ENCODE data around the gene KRT82. TPM values are rescaled to one million over a fixed set of nuclear protein-coding genes. Genes with fewer than 3 reads are reported as not detected.
A peak's percentile ranks its signal among the peaks of the same experiment; 100 is the strongest.
"Not testable (repeated sequence)": the region's sequence is repeated elsewhere in the genome, so short reads cannot be mapped to it uniquely, and the experiment has no call there.

The KRT82 gene
- total RNA-seq, 1 donor from 2014 or later, result not detected

DNA sequence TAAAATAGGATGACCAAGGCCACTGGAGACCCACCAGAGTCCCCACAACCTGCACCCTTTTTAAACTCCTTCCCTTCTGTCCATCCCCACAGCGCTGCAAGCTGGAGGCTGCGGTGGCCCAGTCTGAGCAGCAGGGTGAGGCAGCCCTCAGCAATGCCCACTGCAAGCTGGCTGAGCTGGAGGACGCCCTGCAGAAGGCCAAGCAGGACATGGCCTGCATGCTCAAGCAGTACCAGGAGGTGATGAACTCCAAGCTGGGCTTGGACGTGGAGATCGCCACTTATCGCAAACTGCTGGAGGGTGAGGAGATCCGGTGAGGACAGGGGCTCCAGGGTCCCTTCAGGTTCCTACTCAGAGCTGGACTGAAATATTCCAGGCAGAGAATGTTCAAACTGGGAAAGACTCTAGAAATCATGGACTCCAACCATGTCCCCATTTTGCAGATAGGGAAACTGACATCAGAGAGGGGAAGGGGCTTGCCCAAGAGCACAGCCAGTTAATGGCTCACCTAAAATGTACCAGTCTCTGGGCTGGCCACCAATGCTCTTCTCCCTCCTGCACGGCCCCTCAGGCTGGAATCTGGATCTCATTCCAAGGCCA lies 56.0 kb downstream of the KRT82 start:
- no peaks in the 10 kb centered on the region for H3K36me3 ChIP-seq
- no peak overlapping the region for H3K4me3 ChIP-seq
- TF ChIP-seq, protein P1, sequence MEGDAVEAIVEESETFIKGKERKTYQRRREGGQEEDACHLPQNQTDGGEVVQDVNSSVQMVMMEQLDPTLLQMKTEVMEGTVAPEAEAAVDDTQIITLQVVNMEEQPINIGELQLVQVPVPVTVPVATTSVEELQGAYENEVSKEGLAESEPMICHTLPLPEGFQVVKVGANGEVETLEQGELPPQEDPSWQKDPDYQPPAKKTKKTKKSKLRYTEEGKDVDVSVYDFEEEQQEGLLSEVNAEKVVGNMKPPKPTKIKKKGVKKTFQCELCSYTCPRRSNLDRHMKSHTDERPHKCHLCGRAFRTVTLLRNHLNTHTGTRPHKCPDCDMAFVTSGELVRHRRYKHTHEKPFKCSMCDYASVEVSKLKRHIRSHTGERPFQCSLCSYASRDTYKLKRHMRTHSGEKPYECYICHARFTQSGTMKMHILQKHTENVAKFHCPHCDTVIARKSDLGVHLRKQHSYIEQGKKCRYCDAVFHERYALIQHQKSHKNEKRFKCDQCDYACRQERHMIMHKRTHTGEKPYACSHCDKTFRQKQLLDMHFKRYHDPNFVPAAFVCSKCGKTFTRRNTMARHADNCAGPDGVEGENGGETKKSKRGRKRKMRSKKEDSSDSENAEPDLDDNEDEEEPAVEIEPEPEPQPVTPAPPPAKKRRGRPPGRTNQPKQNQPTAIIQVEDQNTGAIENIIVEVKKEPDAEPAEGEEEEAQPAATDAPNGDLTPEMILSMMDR (IDR thresholded peaks at IDR 0.05), result no peak
- no peaks in the 10 kb centered on the region for H3K27me3 ChIP-seq (ENCODE audit: low read depth)
- H3K27ac ChIP-seq, result no peak overlapping the region
- peaks cover 14% of the 10 kb centered on the region for H3K4me1 ChIP-seq
- DNase-seq (no peak), ATAC-seq (no peak)
- intact Hi-C loops (cut with DNase I), result no loop called here
- H3K9me3 ChIP-seq, result no peaks in the 10 kb centered on the region

DNA sequence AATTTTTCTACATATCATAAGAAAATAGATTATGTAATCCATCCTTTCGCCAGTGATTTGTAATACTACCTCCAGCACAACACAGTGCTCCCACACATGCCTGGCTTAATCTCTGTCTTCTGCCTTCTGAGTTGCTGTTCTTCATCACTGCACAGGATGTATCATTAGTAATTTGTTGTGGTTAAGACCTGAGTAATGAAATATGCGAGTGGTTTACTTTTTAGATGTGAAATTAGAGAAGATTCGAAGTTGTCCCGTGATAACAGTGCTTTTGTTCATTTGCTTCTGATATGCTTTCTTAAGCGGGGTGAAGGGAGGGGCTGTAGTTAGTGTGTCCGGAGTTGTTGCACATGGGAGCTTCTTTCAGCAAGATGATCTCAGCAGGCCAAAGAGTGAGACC lies 56.9 kb downstream of the KRT82 start:
- no peak overlapping the region for H3K4me3 ChIP-seq
- intact Hi-C loops (cut with DNase I), result no loop called here
- peaks cover 14% of the 10 kb centered on the region for H3K4me1 ChIP-seq
- no peak for ATAC-seq
- no peaks in the 10 kb centered on the region for H3K36me3 ChIP-seq
- no peaks in the 10 kb centered on the region for H3K9me3 ChIP-seq
- no peak overlapping the region for H3K27ac ChIP-seq
- TF ChIP-seq, protein P1 (IDR thresholded peaks at IDR 0.05), result no peak
- no peak for DNase-seq
- H3K27me3 ChIP-seq (ENCODE audit: low read depth), result no peaks in the 10 kb centered on the region

DNA sequence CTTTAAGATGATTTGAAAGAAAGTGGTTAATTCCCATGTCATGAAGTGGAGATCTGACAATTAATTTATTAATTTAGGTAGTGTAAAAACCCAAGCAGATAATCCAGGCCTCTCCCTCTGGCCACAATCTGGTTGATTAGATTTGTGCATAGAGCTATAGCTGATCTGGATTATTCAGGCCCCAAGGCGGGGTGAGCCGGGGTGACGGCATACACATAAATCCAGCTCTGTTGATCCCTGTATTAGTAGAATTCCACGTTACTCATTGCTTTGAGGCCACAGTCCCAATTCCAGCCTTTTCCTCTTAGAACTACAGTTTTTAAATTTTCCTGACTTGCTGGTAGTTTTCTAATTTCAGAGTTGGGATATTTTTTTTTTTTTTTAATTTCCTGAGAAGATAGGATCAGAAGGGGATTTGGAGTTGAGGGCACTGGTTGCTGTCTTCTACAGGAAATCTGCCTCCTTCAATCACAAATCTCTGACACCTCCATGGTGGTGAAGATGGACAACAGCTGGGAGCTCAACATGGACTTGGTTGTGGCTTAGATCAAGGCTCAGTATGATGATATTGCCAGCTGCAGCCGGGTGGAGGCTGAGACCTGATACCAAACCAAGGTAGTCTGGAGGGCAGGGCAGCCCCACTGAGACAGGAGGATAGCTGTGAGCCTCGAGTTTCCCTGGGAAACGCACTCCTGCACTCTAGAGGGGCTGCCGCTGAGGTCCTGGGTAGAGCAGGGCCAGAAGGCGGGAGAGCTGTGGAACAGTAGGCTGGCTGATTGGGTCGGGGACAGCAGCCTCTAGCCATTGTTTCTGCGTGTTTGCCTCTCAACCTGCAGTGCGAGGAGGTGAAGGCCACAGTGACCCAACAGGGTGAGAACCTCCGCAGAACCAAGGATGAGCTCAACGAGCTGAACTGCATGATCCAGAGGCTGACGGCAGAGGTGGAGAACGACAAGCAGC lies 58.3 kb downstream of the KRT82 start:
- no peak overlapping the region for H3K27ac ChIP-seq
- TF ChIP-seq, protein P1 (IDR thresholded peaks at IDR 0.05), result no peak
- H3K4me1 ChIP-seq, result peaks cover 14% of the 10 kb centered on the region
- H3K36me3 ChIP-seq, result no peaks in the 10 kb centered on the region
- H3K9me3 ChIP-seq, result peaks cover 6% of the 10 kb centered on the region
- DNase-seq, result no peak
- intact Hi-C loops (cut with DNase I), result no loop called here
- no peak for ATAC-seq
- H3K4me3 ChIP-seq, result no peak overlapping the region
- no peaks in the 10 kb centered on the region for H3K27me3 ChIP-seq (ENCODE audit: low read depth)

DNA sequence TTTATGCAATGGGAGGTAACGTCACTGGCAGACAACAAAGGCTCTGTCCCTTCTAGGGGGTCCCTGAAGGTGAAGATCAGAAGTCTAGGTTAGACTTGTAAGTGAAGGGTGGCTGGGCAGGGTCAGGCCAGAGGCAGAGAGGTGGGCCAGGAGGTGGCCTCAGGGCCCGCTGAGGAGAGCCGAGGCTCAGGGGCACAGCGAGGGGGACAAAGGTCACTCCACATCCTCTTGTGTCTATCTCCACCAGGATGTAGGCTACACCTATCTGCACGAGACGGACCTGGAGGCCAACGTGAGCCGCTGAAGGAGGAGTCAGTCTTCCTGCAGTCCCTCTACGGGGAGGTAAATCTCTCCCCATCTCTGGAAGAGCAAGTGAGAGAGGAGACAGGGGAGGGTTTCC lies 59.1 kb downstream of the KRT82 start:
- no peak for ATAC-seq
- Histone ChIP-seq H3K27me3 (ENCODE audit: low read depth) (no peaks in the 10 kb centered on the region), H3K36me3 (no peaks in the 10 kb centered on the region), H3K4me1 (peaks cover 11% of the 10 kb centered on the region), H3K27ac (no peak overlapping the region), H3K9me3 (peaks cover 6% of the 10 kb centered on the region), H3K4me3 (no peak overlapping the region)
- TF ChIP-seq, protein P1 (IDR thresholded peaks at IDR 0.05), result no peak
- no peak for DNase-seq
- intact Hi-C loops (cut with DNase I), result no loop called here

DNA sequence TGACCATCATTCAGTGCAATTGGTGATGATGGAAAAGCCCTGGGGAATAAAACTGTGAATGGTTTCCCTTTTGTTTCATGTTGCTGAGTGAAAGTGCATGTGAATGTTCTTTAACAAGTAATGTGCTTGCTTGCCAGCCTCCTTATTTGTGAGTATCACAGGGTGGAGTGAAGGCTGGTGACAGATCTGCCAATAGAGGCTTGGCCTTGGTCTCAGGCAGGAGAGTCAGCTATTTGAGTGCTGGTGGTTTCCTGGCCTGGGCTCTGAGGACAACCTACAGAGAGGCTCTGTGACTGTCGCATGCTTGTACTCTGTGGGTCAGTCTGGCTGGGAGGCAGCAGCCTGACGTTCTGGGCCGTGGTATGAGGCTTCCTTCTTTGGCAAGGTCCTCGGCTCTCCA lies 59.5 kb downstream of the KRT82 start:
- DNase-seq, result no peak

DNA sequence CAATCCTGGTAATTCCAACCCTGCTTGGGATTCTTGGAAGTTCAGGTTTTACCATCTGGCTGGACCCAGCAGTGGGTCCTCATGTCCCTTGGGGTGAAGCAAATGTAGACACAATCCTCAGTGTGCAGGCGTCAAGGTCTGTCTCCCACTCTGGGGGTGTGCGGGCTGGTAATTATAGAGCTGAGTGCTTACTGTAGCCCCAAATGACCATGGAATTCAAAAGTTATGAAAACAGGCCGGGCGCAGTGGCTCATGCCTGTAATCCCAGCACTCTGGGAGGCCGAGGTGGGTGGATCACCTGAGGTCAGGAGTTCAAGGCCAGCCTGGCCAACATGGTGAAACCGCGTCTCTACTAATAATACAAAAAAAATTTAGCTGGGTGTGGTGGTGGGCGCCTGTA lies 61.1 kb downstream of the KRT82 start:
- DNase-seq; H3K4me1 ChIP-seq; H3K27ac ChIP-seq; H3K36me3 ChIP-seq; intact Hi-C loops (cut with DNase I); ATAC-seq; H3K4me3 ChIP-seq; H3K9me3 ChIP-seq; H3K27me3 ChIP-seq (ENCODE audit: low read depth): not testable (repeated sequence)

More for the DNA sequence above, 59.5 kb downstream of the KRT82 start:
- H3K4me1 ChIP-seq, result peaks cover 7% of the 10 kb centered on the region
- H3K9me3 ChIP-seq, result peaks cover 6% of the 10 kb centered on the region
- intact Hi-C loops (cut with DNase I), result no loop called here
- H3K27me3 ChIP-seq (ENCODE audit: low read depth), result no peaks in the 10 kb centered on the region
- no peak overlapping the region for H3K4me3 ChIP-seq
- H3K27ac ChIP-seq, result no peak overlapping the region
- H3K36me3 ChIP-seq, result no peaks in the 10 kb centered on the region
- peak; percentile 59 to 72 for ATAC-seq
- TF ChIP-seq, protein P1 (IDR thresholded peaks at IDR 0.05), result no peak
